ENCODE results near the gene SECTM1.
A peak's percentile ranks its signal among the peaks of the same experiment; 100 is the strongest.

SECTM1 gene

GRCh38 chr17:82277851-82278250, 55.7 kb downstream of the SECTM1 start:
- DNase-seq, result no peak

- DNase-seq, result no peak
These were observed 56.6 kb downstream of the SECTM1 start for GRCh38 chr17:82276938-82277337.

GRCh38 chr17:82275326-82275725, 58.2 kb downstream of the SECTM1 start:
- DNase-seq, result no peak

- DNase-seq, result no peak
These were observed 59.2 kb downstream of the SECTM1 start for GRCh38 chr17:82274134-82275020.

- peak; percentile 83 for DNase-seq
These were observed 60.0 kb downstream of the SECTM1 start, which contains the start of gene CSNK1D for GRCh38 chr17:82273327-82274133. Gene CSNK1D, minus strand, starts transcription at chr17:82273700. Its CDS starts 319 bp downstream, at chr17:82273381.

- DNase-seq, result peak; percentile 18
These were observed 60.9 kb downstream of the SECTM1 start for GRCh38 chr17:82272495-82273326.

- no peak for DNase-seq
These were observed 62.2 kb downstream of the SECTM1 start for GRCh38 chr17:82271401-82271800.

All from hematopoietic multipotent progenitor cell treated with erythropoietin and hydrocortisone succinate and interleukin-3 and kit ligand, for 8 days (in vitro differentiated cells).